Progenitor cell of endocrine pancreas (in vitro differentiated cells): ENCODE measurements around the gene FARS2. TPM values are rescaled to one million over a fixed set of nuclear protein-coding genes. Genes with fewer than 3 reads are reported as not detected.

ENCODE experiments used
- DNase-seq: peaks from one replicate; pipeline ENCODE4 v3.0.0; 2021; ENCODE audit warnings: low spot score; ENCODE audit not compliant: unreplicated experiment
- H3K27ac Mint-ChIP-seq: 2 replicates; pipeline ENCODE4 v1.8.0; 2021; ENCODE audit warnings: mild to moderate bottlenecking, moderate library complexity, mixed read lengths
- H3K27me3 Mint-ChIP-seq: 2 replicates; pipeline ENCODE4 v1.8.0; 2021; ENCODE audit warnings: mixed read lengths
- H3K36me3 Mint-ChIP-seq: 2 replicates; pipeline ENCODE4 v1.8.0; 2022; ENCODE audit warnings: mixed read lengths; ENCODE audit not compliant: insufficient read depth
- H3K4me1 Mint-ChIP-seq: 2 replicates; pipeline ENCODE4 v1.8.0; 2021; ENCODE audit warnings: low read depth, mixed read lengths
- H3K4me3 Mint-ChIP-seq: 2 replicates; pipeline ENCODE4 v1.8.0; 2021; ENCODE audit warnings: low read depth, mild to moderate bottlenecking, moderate library complexity, mixed read lengths
- H3K9me3 Mint-ChIP-seq: 2 replicates; pipeline ENCODE4 v1.8.0; 2021; ENCODE audit warnings: low read depth, mixed read lengths
- total RNA-seq: library from RNA; stranded (reverse); gene quantifications from 2 replicates; pipeline ENCODE4 v1.2.1, GENCODE V29; 2021
- TF ChIP-seq, protein P1 (sequence below): fragments of 200-600 bp; sonication (generic); IDR thresholded peaks from one replicate; pipeline ENCODE4 v1.5.0; 2021; ENCODE audit warnings: antibody characterized with exemption, mild to moderate bottlenecking; ENCODE audit not compliant: unreplicated experiment

The FARS2 gene
- total RNA-seq, 1 donor from 2014 or later: 20.8 TPM

DNA sequence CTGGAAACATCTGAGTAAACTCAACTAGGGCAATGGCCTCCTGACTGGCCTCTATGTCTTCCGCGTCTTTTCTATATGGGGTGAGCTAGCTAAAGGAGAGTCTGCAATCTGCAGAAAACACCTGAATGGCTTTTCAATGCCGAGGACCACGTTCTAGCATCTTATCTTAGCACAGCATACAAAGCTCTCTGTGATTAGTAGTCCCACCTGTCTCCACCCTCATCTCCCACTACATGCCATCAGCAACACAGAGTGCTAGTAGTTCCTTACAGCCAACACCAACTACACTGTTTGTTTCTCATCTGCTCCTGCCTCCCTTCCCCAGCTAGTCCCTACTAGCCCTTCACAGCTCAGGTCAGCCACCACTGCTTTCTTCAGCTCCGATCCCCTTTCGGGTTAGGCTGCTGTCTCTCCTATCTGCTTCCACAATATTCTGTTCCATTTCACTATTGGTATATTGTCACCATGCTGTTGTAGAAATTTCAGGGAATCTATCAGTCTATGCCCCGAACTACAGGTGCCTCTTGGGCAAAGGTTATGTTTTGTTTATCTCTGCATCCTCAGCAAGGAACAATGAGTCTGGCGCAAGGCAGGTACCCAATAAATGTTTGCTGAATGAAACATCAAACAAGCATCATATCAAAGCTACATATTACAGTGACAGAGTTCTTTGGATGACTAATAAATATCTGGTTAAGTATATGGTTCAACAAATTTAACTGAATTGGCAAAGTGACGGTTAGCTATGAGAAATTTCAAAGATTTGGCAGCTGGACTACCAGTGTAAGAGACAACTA, 12.8 kb upstream of the FARS2 start:
- Mint-ChIP-seq H3K27ac (no peak overlapping the region), H3K9me3 (peaks cover 4% of the 10 kb centered on the region), H3K27me3 (no peaks in the 10 kb centered on the region), H3K36me3 (peaks cover 4% of the 10 kb centered on the region), H3K4me3 (no peak overlapping the region), H3K4me1 (no peaks in the 10 kb centered on the region)
- no peak for DNase-seq
- TF ChIP-seq, protein P1, sequence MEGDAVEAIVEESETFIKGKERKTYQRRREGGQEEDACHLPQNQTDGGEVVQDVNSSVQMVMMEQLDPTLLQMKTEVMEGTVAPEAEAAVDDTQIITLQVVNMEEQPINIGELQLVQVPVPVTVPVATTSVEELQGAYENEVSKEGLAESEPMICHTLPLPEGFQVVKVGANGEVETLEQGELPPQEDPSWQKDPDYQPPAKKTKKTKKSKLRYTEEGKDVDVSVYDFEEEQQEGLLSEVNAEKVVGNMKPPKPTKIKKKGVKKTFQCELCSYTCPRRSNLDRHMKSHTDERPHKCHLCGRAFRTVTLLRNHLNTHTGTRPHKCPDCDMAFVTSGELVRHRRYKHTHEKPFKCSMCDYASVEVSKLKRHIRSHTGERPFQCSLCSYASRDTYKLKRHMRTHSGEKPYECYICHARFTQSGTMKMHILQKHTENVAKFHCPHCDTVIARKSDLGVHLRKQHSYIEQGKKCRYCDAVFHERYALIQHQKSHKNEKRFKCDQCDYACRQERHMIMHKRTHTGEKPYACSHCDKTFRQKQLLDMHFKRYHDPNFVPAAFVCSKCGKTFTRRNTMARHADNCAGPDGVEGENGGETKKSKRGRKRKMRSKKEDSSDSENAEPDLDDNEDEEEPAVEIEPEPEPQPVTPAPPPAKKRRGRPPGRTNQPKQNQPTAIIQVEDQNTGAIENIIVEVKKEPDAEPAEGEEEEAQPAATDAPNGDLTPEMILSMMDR: no peak

DNA sequence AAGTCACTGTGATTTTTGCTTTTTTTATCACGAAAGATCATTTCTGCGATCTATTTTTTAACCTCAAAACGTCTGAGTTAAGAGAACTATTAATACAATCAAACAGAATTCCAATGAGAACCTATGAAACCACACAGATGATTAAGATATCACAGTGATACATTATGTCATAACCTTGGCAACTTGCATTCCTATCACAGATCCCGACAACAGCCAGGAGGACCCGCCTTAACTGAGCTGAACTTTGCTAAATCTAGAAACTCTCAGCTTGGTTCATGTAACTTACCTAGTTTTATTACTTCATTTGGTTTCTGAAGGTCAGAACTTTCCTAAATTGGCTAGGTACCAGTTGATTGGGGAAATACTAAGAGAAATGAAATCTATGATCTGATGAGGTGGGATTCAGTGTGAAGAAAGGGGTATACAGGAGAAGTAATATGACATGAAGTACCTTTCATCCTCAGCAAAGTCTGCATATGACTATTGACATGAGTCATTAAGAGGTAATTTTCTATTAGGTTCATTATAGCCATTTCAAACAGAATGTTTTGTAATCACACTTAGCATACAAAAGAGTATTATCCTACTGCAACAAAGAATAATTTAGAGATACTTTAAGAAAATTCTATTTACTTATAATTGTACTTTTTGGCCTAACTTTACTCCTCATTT, 11.7 kb upstream of the FARS2 start:
- Mint-ChIP-seq H3K27me3 (no peaks in the 10 kb centered on the region), H3K9me3 (peaks cover 4% of the 10 kb centered on the region), H3K4me3 (no peak overlapping the region), H3K27ac (no peak overlapping the region), H3K36me3 (peaks cover 4% of the 10 kb centered on the region), H3K4me1 (no peaks in the 10 kb centered on the region)
- TF ChIP-seq, protein P1: no peak
- DNase-seq: no peak

DNA sequence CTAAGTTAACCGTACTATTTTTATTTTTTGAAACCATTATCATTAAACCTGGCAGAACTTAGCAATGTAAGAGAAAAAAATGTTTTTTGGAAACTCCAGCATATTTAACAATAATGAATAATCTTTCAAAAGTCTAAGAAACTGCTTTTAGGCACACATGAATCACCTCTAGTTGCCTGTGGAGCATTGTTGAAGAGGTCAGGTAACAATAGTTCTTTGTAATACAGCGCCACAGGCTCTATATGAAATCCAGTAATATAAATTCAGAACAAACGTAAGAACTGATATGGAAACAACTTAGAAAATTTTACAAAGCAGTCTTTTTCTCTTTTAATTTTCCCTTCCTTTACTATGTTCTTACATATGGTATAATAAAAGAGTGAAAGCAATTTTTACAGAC, 10.9 kb upstream of the FARS2 start:
- Mint-ChIP-seq H3K9me3 (peaks cover 4% of the 10 kb centered on the region), H3K27ac (no peak overlapping the region), H3K4me1 (no peaks in the 10 kb centered on the region), H3K27me3 (no peaks in the 10 kb centered on the region), H3K36me3 (peaks cover 5% of the 10 kb centered on the region), H3K4me3 (no peak overlapping the region)
- TF ChIP-seq, protein P1: no peak
- DNase-seq: no peak

DNA sequence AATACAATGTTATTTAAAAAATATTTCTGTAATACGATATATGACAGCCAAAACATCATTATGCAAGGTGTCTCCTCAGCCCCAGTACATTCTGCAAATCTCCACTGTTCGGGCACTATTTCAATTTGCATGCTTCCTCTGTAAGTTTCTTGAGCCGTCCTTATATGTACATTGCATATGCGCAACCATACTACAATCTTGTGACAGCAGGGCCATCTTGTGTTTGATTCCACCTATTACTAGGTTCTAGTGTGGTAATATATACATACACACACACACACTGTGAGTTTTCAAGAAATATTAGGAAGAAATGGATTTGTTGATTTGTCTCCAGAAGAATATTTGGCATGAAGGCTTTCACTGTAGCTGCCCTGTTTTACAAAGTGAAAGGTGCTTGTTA, 10.4 kb upstream of the FARS2 start:
- Mint-ChIP-seq H3K4me1 (no peaks in the 10 kb centered on the region), H3K27me3 (no peaks in the 10 kb centered on the region), H3K36me3 (peaks cover 5% of the 10 kb centered on the region), H3K27ac (no peak overlapping the region), H3K4me3 (no peak overlapping the region), H3K9me3 (peaks cover 4% of the 10 kb centered on the region)
- DNase-seq: no peak
- TF ChIP-seq, protein P1: no peak

DNA sequence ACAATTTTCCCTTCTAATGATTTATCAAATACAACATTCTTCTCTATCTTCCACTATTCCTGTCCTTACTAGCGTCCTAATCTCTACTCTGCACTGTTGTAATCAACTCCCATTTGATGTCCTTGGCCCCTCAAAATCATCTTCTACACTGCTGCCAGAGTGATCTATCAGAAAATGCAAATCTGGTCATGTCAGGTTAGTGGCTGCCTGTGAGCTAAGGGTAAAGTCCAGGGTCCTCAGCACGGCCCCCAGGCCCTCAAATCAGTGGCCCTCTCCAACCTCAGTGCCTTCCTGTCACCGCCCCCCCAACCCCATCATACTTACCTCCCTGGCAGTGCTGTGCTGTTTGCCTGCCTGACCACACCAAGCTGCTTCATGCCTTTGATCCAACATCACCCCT, 4.4 kb upstream of the FARS2 start:
- peaks cover 10% of the 10 kb centered on the region for H3K36me3 Mint-ChIP-seq
- H3K4me1 Mint-ChIP-seq: peaks cover 14% of the 10 kb centered on the region
- DNase-seq: no peak
- H3K27me3 Mint-ChIP-seq: no peaks in the 10 kb centered on the region
- no peaks in the 10 kb centered on the region for H3K9me3 Mint-ChIP-seq
- TF ChIP-seq, protein P1: no peak
- no peak overlapping the region for H3K27ac Mint-ChIP-seq
- no peak overlapping the region for H3K4me3 Mint-ChIP-seq
